GM19099 (cell line): Measurements from ENCODE around the gene SLC43A2.

Source experiments
- POLR2A ChIP-seq: IDR thresholded peaks from 3 replicates; pipeline ENCODE4 v1.6.1; 2011; ENCODE audit warnings: low read depth; ENCODE audit not compliant: insufficient read length; ENCODE audit errors: extremely low read depth

SLC43A2 gene

DNA sequence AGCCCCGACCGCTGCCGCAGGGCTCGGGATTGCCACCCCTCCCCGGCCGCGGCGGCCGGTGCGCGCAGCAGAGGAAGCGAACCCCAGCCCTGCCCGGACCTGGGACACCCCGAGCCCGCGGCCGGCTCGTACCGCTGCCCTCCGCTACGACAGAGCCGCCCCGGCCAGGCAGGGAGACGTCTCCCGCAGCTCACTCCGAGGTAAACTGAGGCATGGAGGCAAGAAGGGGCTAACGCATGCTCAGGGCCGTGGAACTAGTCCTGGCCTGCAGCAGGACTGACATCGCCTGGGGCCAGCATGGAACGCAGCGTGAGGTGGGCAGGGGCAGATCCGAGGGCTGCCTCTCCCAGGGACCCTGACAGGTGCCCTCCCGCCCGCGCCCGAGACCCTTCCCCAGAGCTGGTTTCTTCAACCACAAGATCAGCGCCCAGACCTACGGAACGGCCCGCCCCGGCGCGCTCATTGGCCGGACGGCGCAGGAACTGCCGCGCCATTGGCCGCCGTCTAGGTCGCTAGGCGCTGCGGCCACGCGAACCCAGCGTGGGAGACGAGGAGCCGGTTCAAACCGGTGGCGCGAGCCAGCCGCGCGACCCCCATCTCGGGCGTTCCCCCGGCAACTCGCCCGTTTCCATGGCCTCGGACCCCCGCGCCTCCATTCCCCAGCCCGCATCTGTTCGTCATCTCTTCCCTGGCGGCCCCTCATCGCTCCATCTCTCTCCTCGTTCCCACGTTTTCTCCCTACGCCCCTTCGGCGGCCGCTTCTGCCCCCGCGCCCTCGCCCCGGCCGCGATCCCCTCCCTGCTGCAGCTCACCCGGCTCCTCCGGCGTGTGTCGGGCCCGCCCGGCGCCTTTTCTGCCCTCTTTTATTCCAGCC lies at the start of gene SLC43A2:
Gene SLC43A2, minus strand, starts transcription at position 853 of the 874 bp plus-strand sequence. CDS start 960 bp downstream, outside the sequence.
- peak; percentile 13 for TF ChIP-seq POLR2A

DNA sequence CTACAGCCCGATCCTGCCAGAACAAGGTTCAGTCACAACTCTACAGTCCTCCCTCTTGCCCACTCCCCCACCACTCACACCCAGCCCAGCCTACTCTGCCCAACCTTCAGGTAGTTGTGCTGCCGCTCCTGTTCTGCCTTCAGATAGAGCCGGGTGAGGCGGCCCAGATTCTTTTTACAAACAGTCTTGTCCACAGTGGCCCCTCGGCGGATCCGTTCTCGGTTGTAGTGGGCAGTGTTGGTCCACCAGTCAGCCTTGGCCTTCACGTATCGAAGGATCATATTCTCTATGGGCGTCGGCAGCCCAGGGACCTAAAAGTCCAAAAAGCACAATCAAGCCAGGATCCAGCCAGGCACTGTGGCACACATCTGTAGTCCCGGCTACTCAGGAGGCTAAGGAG lies 47.8 kb upstream of the SLC43A2 start:
- TF ChIP-seq POLR2A = no peak

DNA sequence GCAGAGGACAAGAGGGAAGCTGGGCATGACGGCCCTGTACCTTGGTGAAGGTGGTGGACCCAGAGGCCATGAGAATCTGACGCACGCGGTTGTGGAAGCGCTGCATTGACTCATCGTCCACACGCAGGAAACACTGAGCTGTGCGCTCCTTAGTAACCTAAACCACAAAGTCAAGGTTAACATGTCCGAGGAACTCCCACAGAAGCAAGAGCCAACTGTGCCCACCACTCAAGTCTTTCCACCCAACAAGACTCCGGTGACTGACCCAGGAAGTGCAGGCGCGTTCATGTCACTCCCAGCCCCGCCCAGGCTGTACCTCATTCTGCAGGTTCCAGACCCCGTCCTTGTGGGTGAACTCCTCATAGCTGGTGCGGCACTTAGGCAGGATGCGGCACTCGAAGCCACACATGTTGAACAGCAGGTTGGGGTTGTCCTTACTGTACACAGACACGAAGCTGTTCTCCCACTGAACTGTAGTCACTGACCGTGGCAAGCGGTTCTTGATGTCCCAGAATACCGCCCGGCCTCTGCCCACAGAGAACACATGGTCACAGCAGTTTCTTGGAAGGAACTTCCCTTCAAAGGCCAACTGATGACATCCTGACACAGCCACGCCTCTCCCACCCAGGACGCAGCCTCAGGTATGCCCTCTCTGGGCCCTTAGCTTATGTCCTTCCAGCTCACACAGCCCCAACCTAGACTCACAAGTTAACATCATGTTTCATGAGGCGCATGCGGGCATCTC lies 44.6 kb upstream of the SLC43A2 start:
- TF ChIP-seq POLR2A = no peak

DNA sequence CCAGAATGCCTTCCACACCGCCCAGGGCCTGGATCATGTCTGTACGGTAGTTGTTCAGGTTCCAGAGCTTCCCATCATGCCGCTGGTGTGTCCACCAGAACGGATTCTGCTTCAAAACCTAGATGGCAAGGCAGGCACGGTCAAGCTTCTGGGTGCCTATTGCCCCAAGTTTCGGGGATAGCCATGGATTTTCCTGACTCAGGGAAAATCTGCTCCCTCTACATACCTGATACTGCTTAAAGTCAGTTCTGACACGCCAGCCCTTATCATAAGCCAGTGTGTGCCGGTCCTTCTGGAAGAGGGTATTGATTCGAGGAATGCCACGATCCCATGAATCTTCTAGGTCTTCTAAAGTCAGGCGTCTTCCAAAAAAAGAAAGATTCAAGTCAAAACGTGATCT lies 32.4 kb upstream of the SLC43A2 start:
- no peak for TF ChIP-seq POLR2A

DNA sequence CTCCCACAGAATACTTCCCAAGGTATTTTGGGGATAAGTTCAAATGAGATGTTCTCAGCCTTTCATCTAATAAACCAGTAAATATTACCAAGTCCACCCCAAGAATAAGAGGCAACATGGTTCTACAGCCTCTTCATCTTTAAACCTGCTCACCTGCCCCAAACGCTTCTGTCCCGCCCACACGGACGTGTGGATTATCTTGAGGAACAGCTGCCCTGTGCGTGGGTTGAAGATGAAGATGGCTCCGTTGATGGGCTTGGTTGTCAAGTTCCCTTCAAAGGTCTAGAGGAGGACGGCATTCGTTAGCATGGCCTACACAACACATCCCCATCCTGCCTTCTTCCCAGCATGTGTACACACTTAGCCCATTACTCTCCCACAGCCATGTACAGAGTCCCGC lies 29.5 kb upstream of the SLC43A2 start:
- TF ChIP-seq POLR2A = no peak

DNA sequence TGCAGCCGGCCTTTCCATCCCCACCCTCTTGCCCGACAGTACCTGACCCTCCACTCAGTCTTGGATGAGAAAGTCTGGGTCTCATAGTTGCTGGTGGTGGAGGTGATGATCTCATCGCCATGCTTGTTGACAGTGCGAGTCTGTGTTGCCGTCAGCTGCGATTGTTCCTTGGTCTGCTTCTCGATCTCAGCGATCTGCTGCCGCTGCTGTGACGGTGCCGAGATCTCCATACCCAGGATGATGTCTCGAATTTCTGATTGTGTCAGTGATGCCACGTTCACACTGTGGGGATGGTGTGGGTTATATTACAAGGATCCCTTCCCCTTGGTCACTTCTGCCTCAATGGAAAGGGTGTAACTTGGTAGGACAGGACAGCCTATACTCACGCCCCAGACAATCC lies 25.1 kb upstream of the SLC43A2 start:
- TF ChIP-seq POLR2A = no peak

DNA sequence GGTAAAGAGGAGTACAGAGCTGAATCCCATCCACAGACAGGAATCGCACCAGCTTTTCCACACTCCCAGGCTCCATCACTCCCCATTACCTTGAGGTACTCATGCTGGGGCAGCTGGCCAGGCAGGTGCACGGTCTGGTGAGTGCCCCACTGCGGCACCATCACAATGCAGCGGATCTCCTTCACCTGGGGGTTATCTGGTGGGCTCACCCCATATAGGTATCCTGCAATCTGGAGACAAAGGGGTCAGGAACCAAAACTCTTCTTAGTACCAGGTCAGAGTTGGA lies 22.9 kb upstream of the SLC43A2 start:
- no peak for TF ChIP-seq POLR2A

DNA sequence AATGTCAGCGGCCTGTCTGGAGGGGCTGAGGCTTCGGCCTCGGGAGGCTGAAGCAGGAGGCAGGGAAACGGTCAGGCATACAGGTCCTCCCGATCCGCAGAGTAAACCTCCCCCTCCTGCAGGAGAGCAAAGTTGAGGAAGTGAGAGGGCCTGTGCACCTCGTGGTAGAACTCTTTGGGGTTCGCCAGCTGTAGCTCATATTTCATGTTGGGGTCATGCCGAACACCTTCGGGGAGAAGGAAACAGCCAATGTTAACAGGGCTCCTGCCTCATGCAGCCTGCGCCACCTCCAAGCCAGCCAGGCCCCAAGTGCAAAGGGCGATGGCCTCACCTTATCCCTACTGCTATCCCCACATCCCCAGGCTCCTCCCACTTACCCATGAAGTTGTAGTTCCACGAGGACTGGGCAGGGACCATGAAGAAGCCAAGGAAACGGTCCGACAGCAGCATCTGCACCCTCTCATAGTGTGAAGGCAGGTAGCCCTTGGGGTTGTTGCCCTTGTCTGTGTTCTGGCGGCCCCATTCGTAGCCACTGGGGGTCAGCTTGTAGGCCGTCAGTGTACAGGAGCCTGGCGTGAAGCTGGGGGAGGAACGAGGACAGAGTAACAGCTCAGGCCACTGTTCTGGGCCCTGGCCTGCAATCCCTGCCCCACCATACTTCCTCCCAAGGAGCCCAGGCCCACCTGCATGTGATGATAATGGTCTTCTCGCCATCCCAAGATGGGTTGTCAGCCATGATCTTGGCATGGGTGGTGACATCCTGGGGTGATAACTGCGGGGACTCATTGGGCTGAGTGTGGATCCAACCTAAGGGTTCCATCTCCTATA lies 22.3 kb upstream of the SLC43A2 start:
- TF ChIP-seq POLR2A = no peak

DNA sequence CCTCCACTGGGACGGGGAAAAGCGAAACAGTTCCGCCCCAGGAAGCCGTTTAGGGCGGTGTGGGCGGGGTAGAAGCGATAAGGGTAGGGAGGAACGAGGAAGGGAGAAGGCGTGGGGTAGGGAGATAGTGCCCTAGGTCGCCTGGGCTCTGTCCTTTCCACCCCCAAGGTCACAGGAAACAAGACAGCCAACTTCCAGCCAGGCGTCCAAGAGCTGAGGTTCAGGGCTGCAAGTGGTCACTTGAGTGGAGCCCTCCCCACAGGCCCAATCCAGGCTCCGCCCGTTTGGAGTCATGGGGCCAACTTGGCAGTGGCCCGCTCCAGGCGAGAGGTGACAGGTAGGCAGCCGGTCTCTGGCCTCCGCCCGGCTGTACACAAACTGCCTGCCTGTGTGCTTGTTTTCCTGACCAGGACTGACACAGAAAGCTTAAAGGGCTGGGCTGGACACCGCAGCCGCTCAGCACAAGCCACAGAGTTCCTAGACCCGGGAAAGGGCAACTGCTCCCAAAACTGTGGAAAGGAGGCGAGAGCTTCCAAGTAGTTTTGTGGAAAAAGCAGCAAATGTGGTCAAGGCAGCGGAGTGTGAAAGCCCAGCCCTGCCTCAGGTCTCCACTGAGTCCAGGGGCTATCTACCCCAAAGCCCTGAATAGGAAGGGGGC lies 21.3 kb upstream of the SLC43A2 start, which contains the start of gene RILP:
Gene RILP, minus strand, starts transcription at position 23 of the 658 bp plus-strand sequence. CDS start 62 bp downstream, outside the sequence.
- TF ChIP-seq POLR2A = no peak

DNA sequence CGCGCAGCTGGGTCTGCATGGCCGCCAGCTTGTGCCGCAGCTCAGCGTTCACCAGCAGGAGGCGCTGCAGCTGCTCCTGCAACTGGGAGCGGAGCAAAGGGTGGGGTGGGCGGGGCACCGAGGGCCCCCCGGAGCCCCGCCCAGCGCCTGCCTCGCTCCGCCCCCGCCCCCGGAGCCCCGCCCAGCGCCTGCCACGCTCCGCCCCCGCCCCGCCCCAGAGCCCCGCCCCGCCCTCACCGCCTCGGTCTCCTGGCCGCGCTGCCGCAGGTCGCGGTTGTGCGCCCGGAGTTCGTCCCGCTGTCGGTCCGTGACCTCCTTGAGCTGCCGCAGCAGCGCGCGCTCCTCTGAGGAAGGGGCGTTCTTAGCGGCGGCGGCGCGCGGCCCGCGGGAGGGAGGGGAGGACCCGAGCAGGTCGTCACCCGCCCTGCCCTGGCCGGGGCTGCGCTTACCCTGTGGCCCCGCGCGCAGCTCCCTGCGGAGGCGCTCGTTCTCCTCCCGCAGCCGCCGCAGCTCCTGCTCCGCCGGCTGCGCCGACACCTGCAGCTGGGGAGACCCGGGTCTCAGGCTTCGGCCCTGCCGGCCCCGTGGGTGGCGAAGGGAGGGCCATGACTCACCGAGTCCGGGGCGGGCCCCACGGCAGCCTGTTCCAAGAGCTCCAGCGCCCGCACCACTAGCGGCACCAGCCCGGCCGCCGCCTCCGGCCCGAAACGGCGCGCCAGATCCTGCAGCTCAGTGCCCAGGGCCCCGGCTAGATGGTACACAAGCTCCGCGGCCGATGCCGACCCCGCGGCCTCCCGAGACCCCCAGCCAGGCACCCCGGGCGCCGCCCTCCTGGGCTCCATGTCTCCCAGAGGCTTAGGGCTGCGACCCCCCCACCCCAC lies 20.6 kb upstream of the SLC43A2 start:
- peak; percentile 35 for TF ChIP-seq POLR2A

DNA sequence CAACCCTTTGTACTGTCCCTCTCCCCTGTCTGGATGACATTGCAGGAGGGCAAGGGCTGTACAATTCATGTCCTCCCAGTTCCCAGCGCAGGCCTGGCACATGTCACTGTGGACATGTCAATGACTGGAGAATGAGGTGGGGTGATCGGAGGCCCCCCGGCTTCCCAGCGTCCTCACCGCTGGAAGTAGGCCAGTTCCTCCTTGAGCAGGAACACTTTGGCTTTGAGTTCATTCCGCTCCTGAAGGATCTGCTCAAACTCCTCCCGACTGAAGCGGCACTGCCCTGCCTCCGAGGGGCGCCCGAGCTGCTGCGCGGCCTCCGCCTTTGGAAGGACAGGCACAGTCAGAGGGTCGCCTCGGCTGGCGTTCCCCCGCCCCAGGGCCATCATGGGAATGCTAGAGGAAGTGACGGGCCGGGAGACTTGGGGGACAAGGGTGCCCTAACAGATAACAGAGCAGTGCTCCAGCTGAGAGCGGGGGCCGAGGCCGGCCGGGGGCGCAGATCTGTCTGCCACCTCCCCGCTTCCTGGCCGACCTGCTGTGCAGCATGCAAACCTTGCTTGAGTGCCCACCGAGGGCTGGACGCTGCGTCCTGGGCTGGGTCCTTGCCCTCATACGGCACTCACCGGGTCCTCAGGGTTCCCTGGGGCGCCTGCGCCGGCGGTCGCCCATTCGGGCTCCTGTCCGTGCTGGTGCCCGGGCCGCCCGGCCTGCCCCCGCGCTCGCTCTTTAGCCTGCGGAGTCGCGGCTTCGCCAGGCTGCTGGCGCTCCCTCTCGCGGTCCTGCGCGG lies 19.7 kb upstream of the SLC43A2 start:
- TF ChIP-seq POLR2A = peak; percentile 41

DNA sequence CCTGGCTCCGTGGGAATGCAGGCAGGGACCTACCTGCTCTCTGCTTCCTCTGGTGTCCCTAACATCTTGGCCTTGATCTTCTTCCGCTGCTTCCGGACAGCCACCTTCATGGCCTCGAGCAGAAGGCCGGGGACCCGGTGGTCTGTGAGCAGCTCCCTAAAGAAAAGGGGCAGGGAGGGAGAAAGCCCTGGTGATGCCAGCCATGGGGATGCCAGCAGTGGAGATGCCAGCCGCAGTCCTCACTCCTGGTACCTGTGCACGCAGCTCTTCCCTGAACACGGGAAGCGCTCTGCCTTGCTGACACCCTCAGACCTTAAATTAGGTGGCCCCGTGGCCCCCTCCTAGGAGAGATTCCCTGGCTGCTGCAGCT lies 19.2 kb upstream of the SLC43A2 start:
- no peak for TF ChIP-seq POLR2A
